Right atrium auricular region (tissue), 2 donors: Measurements from ENCODE around the gene SLC3A2. TPM values are rescaled to one million over a fixed set of nuclear protein-coding genes. Genes with fewer than 3 reads are reported as not detected.

Experiments used
- DNase-seq: peaks from one replicate; pipeline ENCODE4 v3.0.0-alpha.2; 2019; ENCODE audit warnings: low spot score
- H3K27ac ChIP-seq, 2 donors: fragments of 200-600 bp; sonication (generic); 1 replicate in 1 of 2; 2 replicates in 1 of 2; pipeline ENCODE4 v1.5.1; 2016 to 2019
- H3K27me3 ChIP-seq, 2 donors: fragments of 200-600 bp; sonication (generic); one replicate each; pipeline versions ENCODE4 v1.5.1 to v1.6.0; 2017 to 2019
- H3K36me3 ChIP-seq: fragments of 200-600 bp; sonication (generic); one replicate; pipeline ENCODE4 v1.5.1; 2016
- H3K4me1 ChIP-seq, 2 donors: fragments of 200-600 bp; sonication (generic); one replicate each; pipeline versions ENCODE4 v1.5.1 to v1.6.0; 2017 to 2019
- H3K4me3 ChIP-seq, 2 donors: fragments of 200-600 bp; sonication (generic); 1 replicate in 1 of 2; 2 replicates in 1 of 2; pipeline ENCODE4 v1.5.1; 2017 to 2019; ENCODE audit warnings: mild to moderate bottlenecking in 1 of 2, moderate library complexity in 1 of 2
- H3K9me3 ChIP-seq, 2 donors: fragments of 200-600 bp; sonication (generic); one replicate each; pipeline ENCODE4 v1.5.1; 2019
- total RNA-seq, 2 donors: library from RNA; depleted of rRNA; stranded (reverse); fragments of >200 nt; gene quantifications; one replicate each; pipeline ENCODE4 v1.1.0, GENCODE V29; 2016
- TF ChIP-seq, protein P1 (sequence below), 2 donors: fragments of 200-600 bp; sonication (generic); IDR thresholded peaks; one replicate each; pipeline ENCODE4 v1.5.1; 2019; ENCODE audit warnings: antibody characterized with exemption in 2 of 2

Gene SLC3A2
- total RNA-seq, 2 donors from 2014 or later, result 27.7 to 64.9 TPM

DNA sequence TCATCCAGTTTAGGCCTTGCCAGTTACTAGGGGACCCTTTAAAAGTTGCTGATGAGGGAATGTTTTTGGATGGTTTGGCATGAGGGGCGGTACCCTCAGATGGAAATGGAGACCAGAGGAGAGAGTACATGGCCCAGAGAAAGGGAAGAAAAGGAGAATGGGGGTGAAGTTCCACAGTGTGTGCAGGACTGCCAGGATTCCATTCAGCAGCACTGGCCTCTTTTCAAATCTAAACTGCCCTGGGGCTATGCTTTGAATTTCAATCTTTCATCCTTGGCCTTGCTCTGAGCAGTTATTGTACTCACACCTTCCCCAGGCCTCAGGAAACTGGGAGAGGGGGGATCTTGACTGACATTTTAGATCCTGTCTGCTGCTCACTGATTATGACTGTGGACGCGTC is 3.0 kb downstream of the SLC3A2 start:
- TF ChIP-seq, protein P1, sequence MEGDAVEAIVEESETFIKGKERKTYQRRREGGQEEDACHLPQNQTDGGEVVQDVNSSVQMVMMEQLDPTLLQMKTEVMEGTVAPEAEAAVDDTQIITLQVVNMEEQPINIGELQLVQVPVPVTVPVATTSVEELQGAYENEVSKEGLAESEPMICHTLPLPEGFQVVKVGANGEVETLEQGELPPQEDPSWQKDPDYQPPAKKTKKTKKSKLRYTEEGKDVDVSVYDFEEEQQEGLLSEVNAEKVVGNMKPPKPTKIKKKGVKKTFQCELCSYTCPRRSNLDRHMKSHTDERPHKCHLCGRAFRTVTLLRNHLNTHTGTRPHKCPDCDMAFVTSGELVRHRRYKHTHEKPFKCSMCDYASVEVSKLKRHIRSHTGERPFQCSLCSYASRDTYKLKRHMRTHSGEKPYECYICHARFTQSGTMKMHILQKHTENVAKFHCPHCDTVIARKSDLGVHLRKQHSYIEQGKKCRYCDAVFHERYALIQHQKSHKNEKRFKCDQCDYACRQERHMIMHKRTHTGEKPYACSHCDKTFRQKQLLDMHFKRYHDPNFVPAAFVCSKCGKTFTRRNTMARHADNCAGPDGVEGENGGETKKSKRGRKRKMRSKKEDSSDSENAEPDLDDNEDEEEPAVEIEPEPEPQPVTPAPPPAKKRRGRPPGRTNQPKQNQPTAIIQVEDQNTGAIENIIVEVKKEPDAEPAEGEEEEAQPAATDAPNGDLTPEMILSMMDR (IDR thresholded peaks at IDR 0.05), result no peak
- peaks cover 64% of the 10 kb centered on the region for H3K36me3 ChIP-seq
- peaks cover 2 to 46% of the 10 kb centered on the region in 2 donors for H3K4me1 ChIP-seq
- H3K27ac ChIP-seq, result peak overlapping the region in 1 of 2 donors; percentile 100
- H3K4me3 ChIP-seq, result no peak overlapping the region
- H3K9me3 ChIP-seq, result no peaks in the 10 kb centered on the region
- no peak for DNase-seq
- H3K27me3 ChIP-seq, result no peaks in the 10 kb centered on the region

DNA sequence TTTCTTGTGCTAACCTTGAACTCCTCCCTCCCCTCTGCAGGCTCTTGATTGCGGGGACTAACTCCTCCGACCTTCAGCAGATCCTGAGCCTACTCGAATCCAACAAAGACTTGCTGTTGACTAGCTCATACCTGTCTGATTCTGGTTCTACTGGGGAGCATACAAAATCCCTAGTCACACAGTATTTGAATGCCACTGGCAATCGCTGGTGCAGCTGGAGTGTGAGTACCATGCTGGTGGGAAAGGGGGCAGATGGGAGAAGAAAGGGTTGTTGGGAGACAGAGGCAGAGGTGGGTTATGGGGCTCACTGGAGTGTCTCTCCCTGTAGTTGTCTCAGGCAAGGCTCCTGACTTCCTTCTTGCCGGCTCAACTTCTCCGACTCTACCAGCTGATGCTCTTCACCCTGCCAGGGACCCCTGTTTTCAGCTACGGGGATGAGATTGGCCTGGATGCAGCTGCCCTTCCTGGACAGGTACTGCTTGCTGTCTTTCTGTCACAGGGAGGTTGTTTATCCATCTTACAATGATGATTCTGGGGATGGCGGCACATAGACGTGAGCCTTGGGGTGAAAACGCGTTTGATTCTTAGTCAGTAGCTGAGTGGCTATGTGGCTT is 4.5 kb downstream of the SLC3A2 start:
- Histone ChIP-seq H3K4me1 (peaks cover 0 to 42% of the 10 kb centered on the region in 2 donors), H3K4me3 (no peak overlapping the region), H3K9me3 (no peaks in the 10 kb centered on the region), H3K36me3 (peaks cover 73% of the 10 kb centered on the region), H3K27me3 (no peaks in the 10 kb centered on the region), H3K27ac (no peak overlapping the region)
- TF ChIP-seq, protein P1 (IDR thresholded peaks at IDR 0.05), result no peak
- DNase-seq, result no peak

DNA sequence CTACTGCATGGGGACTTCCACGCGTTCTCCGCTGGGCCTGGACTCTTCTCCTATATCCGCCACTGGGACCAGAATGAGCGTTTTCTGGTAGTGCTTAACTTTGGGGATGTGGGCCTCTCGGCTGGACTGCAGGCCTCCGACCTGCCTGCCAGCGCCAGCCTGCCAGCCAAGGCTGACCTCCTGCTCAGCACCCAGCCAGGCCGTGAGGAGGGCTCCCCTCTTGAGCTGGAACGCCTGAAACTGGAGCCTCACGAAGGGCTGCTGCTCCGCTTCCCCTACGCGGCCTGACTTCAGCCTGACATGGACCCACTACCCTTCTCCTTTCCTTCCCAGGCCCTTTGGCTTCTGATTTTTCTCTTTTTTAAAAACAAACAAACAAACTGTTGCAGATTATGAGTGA is 7.7 kb downstream of the SLC3A2 start:
- H3K4me3 ChIP-seq, result no peak overlapping the region
- no peak overlapping the region for H3K27ac ChIP-seq
- peaks cover 62% of the 10 kb centered on the region for H3K36me3 ChIP-seq
- H3K9me3 ChIP-seq, result no peaks in the 10 kb centered on the region
- TF ChIP-seq, protein P1 (IDR thresholded peaks at IDR 0.05), result no peak
- peaks cover 0 to 28% of the 10 kb centered on the region in 2 donors for H3K4me1 ChIP-seq
- no peak for DNase-seq
- H3K27me3 ChIP-seq, result no peaks in the 10 kb centered on the region

DNA sequence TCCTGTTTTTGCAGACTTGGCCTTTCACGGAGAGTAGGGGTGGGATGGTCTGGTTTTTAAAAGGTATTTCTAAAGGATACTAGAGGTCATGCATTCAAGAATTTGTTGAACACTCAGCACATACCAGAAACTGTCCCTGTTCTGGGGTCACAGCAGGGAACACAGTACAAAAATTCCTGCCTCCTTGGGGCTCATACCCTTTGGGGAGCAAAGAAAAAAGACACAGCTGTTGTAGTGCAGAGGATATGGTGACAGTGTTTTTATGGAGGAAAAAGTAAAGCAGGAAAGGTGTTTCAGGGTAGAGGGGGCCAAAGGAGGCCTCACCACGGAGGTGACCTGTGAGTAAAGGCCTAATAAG is 8.4 kb downstream of the SLC3A2 start:
- H3K4me3 ChIP-seq, result no peak overlapping the region
- H3K9me3 ChIP-seq, result no peaks in the 10 kb centered on the region
- TF ChIP-seq, protein P1 (IDR thresholded peaks at IDR 0.05), result no peak
- H3K27ac ChIP-seq, result no peak overlapping the region
- peaks cover 0 to 21% of the 10 kb centered on the region in 2 donors for H3K4me1 ChIP-seq
- DNase-seq, result no peak
- H3K36me3 ChIP-seq, result peaks cover 55% of the 10 kb centered on the region
- no peaks in the 10 kb centered on the region for H3K27me3 ChIP-seq

DNA sequence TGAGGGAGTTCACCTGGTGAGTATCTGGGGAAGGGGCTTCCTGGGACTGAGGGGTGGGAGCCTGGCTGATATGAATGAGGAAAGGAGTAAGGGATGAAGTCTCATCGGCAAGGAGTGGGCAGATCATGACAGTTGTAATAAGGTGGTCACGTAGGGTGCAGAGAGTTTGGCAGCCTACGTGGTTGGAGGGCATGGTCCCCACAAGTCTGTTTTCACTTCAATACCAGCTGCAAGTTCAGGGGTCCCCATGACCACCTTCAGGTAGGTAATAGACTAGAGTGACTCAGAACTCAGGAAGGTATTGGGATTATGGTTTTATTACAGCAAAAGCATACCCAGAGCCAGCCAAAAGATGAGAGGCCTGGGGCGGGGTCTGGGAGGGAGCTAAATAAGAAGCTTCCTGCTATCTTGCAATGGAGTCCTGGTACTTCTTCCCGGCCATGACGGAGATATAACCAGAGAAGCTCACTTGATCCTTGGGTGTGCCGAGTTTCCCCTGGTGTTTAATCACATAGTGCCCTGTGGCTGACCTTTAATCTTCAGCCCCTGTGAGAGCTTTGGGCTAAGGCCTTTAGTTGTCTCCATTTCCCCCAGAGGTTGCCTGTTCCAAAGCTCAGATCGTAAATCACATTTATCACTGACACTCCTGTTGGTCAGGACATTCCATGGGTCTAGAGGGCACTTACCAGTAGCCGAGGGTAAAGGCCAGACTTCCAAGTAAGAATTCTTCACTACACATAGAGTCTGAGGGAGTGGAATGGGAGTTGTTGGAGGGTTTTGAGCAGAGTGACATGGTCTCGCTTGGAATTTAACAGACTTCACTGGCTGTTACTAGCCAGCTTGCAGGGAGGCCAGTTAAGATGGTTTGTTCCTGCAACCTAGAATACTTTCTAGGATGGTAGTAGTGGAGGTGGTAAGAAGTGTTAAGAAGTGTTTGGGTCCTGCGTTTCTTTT is 9.1 kb downstream of the SLC3A2 start:
- peaks cover 48% of the 10 kb centered on the region for H3K36me3 ChIP-seq

More for the DNA sequence above, 9.1 kb downstream of the SLC3A2 start:
- TF ChIP-seq, protein P1 (IDR thresholded peaks at IDR 0.05), result no peak
- Histone ChIP-seq H3K4me1 (peaks cover 0 to 17% of the 10 kb centered on the region in 2 donors), H3K27me3 (no peaks in the 10 kb centered on the region), H3K4me3 (no peak overlapping the region), H3K9me3 (no peaks in the 10 kb centered on the region), H3K27ac (no peak overlapping the region)
- DNase-seq, result no peak
